AG04450 (cell line): ENCODE data around the gene DSG3. TPM values are rescaled to one million over a fixed set of nuclear protein-coding genes. Genes with fewer than 3 reads are reported as not detected.

Experiments
- CTCF ChIA-PET: fragments of 300-600, 350-600 bp; formaldehyde crosslinking; extraction: SDS; loops from one replicate; lab custom pipeline; 2022; ENCODE audit warnings: antibody characterized with exemption, inconsistent platforms; lab: Charles Lee
- POLR2A ChIA-PET: fragments of 350-600 bp; formaldehyde crosslinking; extraction: SDS; loops from one replicate; lab custom pipeline; 2021; ENCODE audit warnings: antibody characterized with exemption, inconsistent platforms; lab: Yijun Ruan, JAX
- DNase-seq: peaks from one replicate; pipeline ENCODE4 v3.0.0-alpha.2; 2011; ENCODE audit warnings: low read depth, low spot score
- H3K27ac ChIP-seq: one replicate; pipeline ENCODE4 v1.5.1; 2012; ENCODE audit warnings: low read depth, low read length, control low read depth
- H3K27me3 ChIP-seq: one replicate; pipeline ENCODE4 v1.6.0; 2012; ENCODE audit warnings: low read length; ENCODE audit not compliant: control insufficient read depth, insufficient read depth
- H3K4me3 ChIP-seq: 2 replicates; pipeline ENCODE4 v1.5.1; 2011; ENCODE audit warnings: mild to moderate bottlenecking, low read depth, low read length, control low read depth
- H3K9me3 ChIP-seq: 2 replicates; pipeline ENCODE4 v1.5.1; 2012; ENCODE audit warnings: low read length; ENCODE audit not compliant: control insufficient read depth, insufficient read depth
- polyA plus RNA-seq: library from polyadenylated mRNA; depleted of rRNA; stranded (reverse); fragments of >200 nt; gene quantifications from 2 replicates; pipeline ENCODE4 v1.2.3, GENCODE V29; 2011; rRNA removed
- TF ChIP-seq, protein P1 (sequence below): IDR thresholded peaks from 2 replicates; pipeline ENCODE4 v1.5.1; 2011; ENCODE audit warnings: low read depth, low read length, control low read depth, inconsistent platforms

DSG3 gene
- polyA plus RNA-seq, 1 experiment, result not detected

DNA sequence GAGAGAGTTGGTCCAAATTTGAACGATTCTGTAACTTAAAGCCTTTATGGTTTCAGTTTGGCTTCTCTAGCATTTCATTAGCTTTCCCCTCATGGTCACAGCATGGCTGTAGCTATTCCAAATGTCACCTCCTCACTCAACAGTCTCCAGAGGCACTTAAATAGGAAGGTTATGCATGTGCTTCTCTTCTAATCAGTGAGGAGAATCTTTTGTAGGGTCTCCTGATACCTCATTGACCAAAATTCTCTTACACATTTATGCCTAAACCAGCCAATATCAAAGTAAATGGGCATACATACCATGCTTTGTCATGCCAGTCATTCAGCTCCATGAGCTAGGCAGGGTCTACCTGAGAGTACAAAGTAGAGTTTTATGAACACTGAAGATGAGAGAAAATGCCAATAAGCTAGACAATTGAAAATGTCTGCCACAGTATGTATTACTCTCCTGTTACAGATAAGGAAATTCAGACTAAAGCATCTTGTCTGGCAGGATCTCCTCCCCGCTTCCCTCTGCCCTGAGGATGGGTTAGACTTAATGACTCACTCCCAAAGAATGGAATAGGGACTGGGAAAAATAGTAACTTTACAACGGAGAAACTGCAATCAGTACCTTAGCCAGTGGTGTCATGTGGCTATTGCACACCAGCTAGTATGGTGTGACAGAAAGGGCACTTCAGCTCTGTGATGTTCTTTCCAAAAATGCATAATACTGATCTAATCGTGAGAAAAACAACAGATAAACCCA lies 65.8 kb downstream of the DSG3 start:
- H3K9me3 ChIP-seq, result no peaks in the 10 kb centered on the region; the same call in none of the 2 replicates
- H3K4me3 ChIP-seq, result no peak overlapping the region
- CTCF ChIA-PET, result no interaction called here
- POLR2A ChIA-PET, result no interaction called here
- no peak for DNase-seq
- no peak overlapping the region for H3K27ac ChIP-seq
- H3K27me3 ChIP-seq, result no peaks in the 10 kb centered on the region
- TF ChIP-seq, protein P1, sequence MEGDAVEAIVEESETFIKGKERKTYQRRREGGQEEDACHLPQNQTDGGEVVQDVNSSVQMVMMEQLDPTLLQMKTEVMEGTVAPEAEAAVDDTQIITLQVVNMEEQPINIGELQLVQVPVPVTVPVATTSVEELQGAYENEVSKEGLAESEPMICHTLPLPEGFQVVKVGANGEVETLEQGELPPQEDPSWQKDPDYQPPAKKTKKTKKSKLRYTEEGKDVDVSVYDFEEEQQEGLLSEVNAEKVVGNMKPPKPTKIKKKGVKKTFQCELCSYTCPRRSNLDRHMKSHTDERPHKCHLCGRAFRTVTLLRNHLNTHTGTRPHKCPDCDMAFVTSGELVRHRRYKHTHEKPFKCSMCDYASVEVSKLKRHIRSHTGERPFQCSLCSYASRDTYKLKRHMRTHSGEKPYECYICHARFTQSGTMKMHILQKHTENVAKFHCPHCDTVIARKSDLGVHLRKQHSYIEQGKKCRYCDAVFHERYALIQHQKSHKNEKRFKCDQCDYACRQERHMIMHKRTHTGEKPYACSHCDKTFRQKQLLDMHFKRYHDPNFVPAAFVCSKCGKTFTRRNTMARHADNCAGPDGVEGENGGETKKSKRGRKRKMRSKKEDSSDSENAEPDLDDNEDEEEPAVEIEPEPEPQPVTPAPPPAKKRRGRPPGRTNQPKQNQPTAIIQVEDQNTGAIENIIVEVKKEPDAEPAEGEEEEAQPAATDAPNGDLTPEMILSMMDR, result no peak

DNA sequence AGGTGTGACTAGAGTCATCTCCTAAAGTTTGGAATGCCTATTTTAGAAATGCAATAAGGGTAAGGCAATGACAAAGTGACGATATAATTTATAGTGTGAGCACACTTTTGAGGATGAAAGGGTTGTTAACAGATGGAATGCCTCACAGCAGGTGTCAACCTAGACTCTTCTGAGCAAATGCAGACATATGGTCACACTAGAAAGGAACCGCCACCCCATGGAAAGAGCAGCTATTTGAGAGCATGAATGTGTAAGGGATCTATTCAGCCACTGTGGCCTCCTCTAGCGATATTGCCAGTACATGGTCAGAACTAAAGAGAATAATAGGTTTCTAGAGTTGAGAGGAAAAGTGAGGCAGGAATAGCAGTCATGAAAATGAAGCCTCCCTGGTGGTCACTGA lies 68.9 kb downstream of the DSG3 start:
- H3K4me3 ChIP-seq, result no peak overlapping the region
- CTCF ChIA-PET, result no interaction called here
- TF ChIP-seq, protein P1, result no peak
- no peak overlapping the region for H3K27ac ChIP-seq
- H3K27me3 ChIP-seq, result no peaks in the 10 kb centered on the region
- POLR2A ChIA-PET, result no interaction called here
- DNase-seq, result no peak
- H3K9me3 ChIP-seq, result no peaks in the 10 kb centered on the region; the same call in none of the 2 replicates

DNA sequence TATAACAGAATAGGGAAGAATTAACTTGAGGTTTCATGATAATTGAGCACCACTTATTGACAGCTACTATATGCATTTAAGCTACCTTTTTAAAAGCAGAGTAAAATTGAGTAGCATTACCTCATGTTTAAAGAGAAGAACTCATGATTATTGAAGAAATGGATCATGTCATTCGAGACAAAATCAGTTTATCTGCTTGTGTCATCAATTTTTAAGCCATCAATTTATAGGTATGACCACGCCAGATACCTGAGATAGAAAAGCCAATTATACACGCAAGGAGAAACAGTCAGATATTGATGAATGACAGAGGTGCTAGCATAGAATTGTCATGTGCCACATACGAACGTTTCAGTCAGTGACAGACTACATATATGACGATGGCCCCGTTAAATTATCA lies 78.8 kb downstream of the DSG3 start:
- CTCF ChIA-PET, result interaction anchor here (1.0 kb wide), 1 partner anchor 30 kb away, joined by 3 read pairs; no protein-coding TSS in a partner anchor
- H3K27me3 ChIP-seq, result no peaks in the 10 kb centered on the region
- no peak for DNase-seq
- no peaks in the 10 kb centered on the region; the same call in 1 of the 2 replicates for H3K9me3 ChIP-seq
- H3K27ac ChIP-seq, result no peak overlapping the region
- no peak overlapping the region for H3K4me3 ChIP-seq
- TF ChIP-seq, protein P1, result no peak
- POLR2A ChIA-PET, result no interaction called here

Other genes with a start within 250 kb of the DSG3 start
- gene DSG1, start 129.6 kb upstream of the DSG3 start, polyA plus RNA-seq, result not detected in 2 replicates
- gene DSG4, start 71.0 kb upstream of the DSG3 start, polyA plus RNA-seq, result not detected in 2 replicates
- 0.56 and 0.84 TPM in 2 replicates for gene DSG2, start 50.4 kb downstream of the DSG3 start, polyA plus RNA-seq
- not detected in 2 replicates for gene TTR, start 144.1 kb downstream of the DSG3 start, polyA plus RNA-seq
- gene B4GALT6, start 236.8 kb downstream of the DSG3 start, polyA plus RNA-seq, result 0.40 and 0.50 TPM in 2 replicates